ENCODE measurements around the gene MTHFD1L.

Gene MTHFD1L

GRCh38 chr6:150936021-150936555, 70.6 kb downstream of the MTHFD1L start:
- DNase-seq (ENCODE audit: low read depth) = no peak
- H3K4me3 ChIP-seq (ENCODE audit: low read length) = no peak overlapping the region
- no peak for TF ChIP-seq CTCF (conservative IDR thresholded peaks at IDR 0.05; ENCODE audit: low read length)

- DNase-seq (ENCODE audit: low read depth) = no peak
- no peak for TF ChIP-seq CTCF (conservative IDR thresholded peaks at IDR 0.05; ENCODE audit: low read length)
- H3K4me3 ChIP-seq (ENCODE audit: low read length) = no peak overlapping the region
Measured at GRCh38 chr6:150937132-150937906, 71.8 kb downstream of the MTHFD1L start.

GRCh38 chr6:150939399-150939798, 73.9 kb downstream of the MTHFD1L start:
- DNase-seq (ENCODE audit: low read depth) = no peak
- no peak overlapping the region for H3K4me3 ChIP-seq (ENCODE audit: low read length)
- no peak for TF ChIP-seq CTCF (conservative IDR thresholded peaks at IDR 0.05; ENCODE audit: low read length)

- H3K4me3 ChIP-seq (ENCODE audit: low read length) = no peak overlapping the region
- TF ChIP-seq CTCF (conservative IDR thresholded peaks at IDR 0.05; ENCODE audit: low read length) = no peak
- peak; percentile 93 for DNase-seq (ENCODE audit: low read depth)
Measured at GRCh38 chr6:150940941-150941340, 75.4 kb downstream of the MTHFD1L start.

GRCh38 chr6:150949526-150949925, 84.0 kb downstream of the MTHFD1L start:
- no peak for TF ChIP-seq CTCF (conservative IDR thresholded peaks at IDR 0.05; ENCODE audit: low read length)
- no peak for DNase-seq (ENCODE audit: low read depth)
- no peak overlapping the region for H3K4me3 ChIP-seq (ENCODE audit: low read length)

- no peak for TF ChIP-seq CTCF (conservative IDR thresholded peaks at IDR 0.05; ENCODE audit: low read length)
- no peak overlapping the region for H3K4me3 ChIP-seq (ENCODE audit: low read length)
- no peak for DNase-seq (ENCODE audit: low read depth)
Measured at GRCh38 chr6:150953851-150954250, 88.3 kb downstream of the MTHFD1L start.

GRCh38 chr6:150959166-150959565, 93.7 kb downstream of the MTHFD1L start:
- TF ChIP-seq CTCF (conservative IDR thresholded peaks at IDR 0.05; ENCODE audit: low read length) = no peak
- DNase-seq (ENCODE audit: low read depth) = peak; percentile 51
- H3K4me3 ChIP-seq (ENCODE audit: low read length) = no peak overlapping the region

Measured in AG10803 (cell line).